Measurements from ENCODE around the gene GTF3C2. TPM values are rescaled to one million over a fixed set of nuclear protein-coding genes. Genes with fewer than 3 reads are reported as not detected.
A peak's percentile ranks its signal among the peaks of the same experiment; 100 is the strongest.

The GTF3C2 gene
- total RNA-seq, 1 experiment from 2014 or later = 109 TPM

DNA sequence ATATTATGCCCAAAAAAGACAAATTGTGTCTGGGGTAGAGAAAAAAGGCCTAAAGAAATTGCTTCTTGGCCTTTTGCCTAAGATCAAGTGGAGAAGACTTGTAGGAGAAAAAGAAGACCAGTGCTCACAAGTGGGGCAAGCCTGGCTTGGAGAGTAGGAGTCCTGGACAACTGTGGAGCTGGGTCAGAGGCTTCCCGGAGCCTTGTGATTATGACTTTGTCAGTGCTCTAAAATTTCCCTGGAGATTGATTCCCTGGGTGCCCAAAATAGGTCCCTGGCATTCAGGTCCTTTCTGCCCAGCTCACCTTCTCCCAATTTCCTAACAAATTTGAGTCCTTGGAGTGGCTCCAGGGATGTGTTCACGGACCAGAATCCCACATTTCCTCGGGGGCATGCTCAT, 75.1 kb downstream of the GTF3C2 start:
- Histone ChIP-seq H2AFZ (ENCODE audit: low read length) (no peak overlapping the region), H3K27me3 (ENCODE audit: insufficient read depth, low read length) (no peaks in the 10 kb centered on the region), H4K91ac (ENCODE audit: insufficient read length, low read depth, low read length) (no peak overlapping the region), H3K9ac (ENCODE audit: extremely low read depth, insufficient read length, low read length) (no peak overlapping the region), H3K27ac (ENCODE audit: insufficient read length, low read depth, low read length) (no peak overlapping the region), H3K79me2 (ENCODE audit: insufficient read depth, low read length) (no peaks in the 10 kb centered on the region), H3K56ac (ENCODE audit: insufficient read length, low read depth, low read length) (no peak overlapping the region), H2BK20ac (ENCODE audit: low read depth, low read length, poor library complexity, severe bottlenecking) (no peak overlapping the region), H2BK5ac (ENCODE audit: insufficient read length, low read length) (no peak overlapping the region), H3K18ac (ENCODE audit: insufficient read length, low read depth, low read length) (no peak overlapping the region), H4K5ac (ENCODE audit: insufficient read length, low read depth, low read length) (no peak overlapping the region), H3K9me3 (ENCODE audit: control insufficient read depth, low read depth, low read length) (no peaks in the 10 kb centered on the region), H2BK12ac (ENCODE audit: insufficient read length, low read depth, low read length) (no peak overlapping the region), H4K20me1 (ENCODE audit: control insufficient read depth, insufficient read depth, insufficient read length) (no peaks in the 10 kb centered on the region), H3K79me1 (ENCODE audit: insufficient read depth, low read depth, low read length, poor library complexity, severe bottlenecking) (no peaks in the 10 kb centered on the region), H3K4me2 (ENCODE audit: insufficient read depth, insufficient read length, low read length) (peak overlapping the region; percentile 66), H3K4me1 (ENCODE audit: insufficient read depth, low read length) (peaks cover 13% of the 10 kb centered on the region; the same call in 1 of the 2 replicates), H3K14ac (ENCODE audit: insufficient read depth, low read length) (no peak overlapping the region), H2AK5ac (ENCODE audit: insufficient read length, low read length) (no peak overlapping the region), H2BK120ac (ENCODE audit: low read depth, low read length, poor library complexity, severe bottlenecking) (no peak overlapping the region), H4K8ac (replicated peaks; ENCODE audit: insufficient read length, low read depth, low read length) (no peak overlapping the region), H3K23ac (ENCODE audit: insufficient read length, low read depth, low read length) (no peak overlapping the region), H3K23me2 (ENCODE audit: insufficient read length, low read depth, low read length, poor library complexity, severe bottlenecking) (peaks cover 6% of the 10 kb centered on the region), H3K4ac (ENCODE audit: low read depth, low read length) (no peak overlapping the region), H2BK15ac (ENCODE audit: low read depth, low read length) (no peak overlapping the region), H3T11ph (ENCODE audit: low read length) (no peak overlapping the region)
- TF ChIP-seq, protein P1, sequence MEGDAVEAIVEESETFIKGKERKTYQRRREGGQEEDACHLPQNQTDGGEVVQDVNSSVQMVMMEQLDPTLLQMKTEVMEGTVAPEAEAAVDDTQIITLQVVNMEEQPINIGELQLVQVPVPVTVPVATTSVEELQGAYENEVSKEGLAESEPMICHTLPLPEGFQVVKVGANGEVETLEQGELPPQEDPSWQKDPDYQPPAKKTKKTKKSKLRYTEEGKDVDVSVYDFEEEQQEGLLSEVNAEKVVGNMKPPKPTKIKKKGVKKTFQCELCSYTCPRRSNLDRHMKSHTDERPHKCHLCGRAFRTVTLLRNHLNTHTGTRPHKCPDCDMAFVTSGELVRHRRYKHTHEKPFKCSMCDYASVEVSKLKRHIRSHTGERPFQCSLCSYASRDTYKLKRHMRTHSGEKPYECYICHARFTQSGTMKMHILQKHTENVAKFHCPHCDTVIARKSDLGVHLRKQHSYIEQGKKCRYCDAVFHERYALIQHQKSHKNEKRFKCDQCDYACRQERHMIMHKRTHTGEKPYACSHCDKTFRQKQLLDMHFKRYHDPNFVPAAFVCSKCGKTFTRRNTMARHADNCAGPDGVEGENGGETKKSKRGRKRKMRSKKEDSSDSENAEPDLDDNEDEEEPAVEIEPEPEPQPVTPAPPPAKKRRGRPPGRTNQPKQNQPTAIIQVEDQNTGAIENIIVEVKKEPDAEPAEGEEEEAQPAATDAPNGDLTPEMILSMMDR (conservative IDR thresholded peaks at IDR 0.05) = no peak
- Mint-ChIP-seq H3K9me3 (no peaks in the 10 kb centered on the region), H3K4me1 (peaks cover 54 to 60% of the 10 kb centered on the region in 2 experiments), H3K27me3 (ENCODE audit: low read depth) (peaks cover 47% of the 10 kb centered on the region), H3K4me3 (no peak overlapping the region; a peak in 1 of 5 replicates), H3K36me3 (ENCODE audit: insufficient read depth in 1 of 3, low read depth in 3 of 3) (no peaks in the 10 kb centered on the region), H3K27ac (peak overlapping the region in 1 of 3 experiments; percentile 12; a peak in 1 of 7 replicates)
- DNase-seq = no peak
- WGBS (ENCODE audit: extremely low coverage, insufficient read length, low lambda C conversion rate) = no CpG with 5 or more reads among the region's 3 CpGs
